Calu3 (cell line): Measurements from ENCODE around the gene SLC39A8. TPM values are rescaled to one million over a fixed set of nuclear protein-coding genes. Genes with fewer than 3 reads are reported as not detected.

Experiments
- BruUV-seq: library from RNA; stranded (reverse); fragments of 400-500 nt; replicated peaks from 2 replicates; lab custom pipeline; 2021; lab: Mats Ljungman, UMichigan
- CTCF ChIA-PET: fragments of 300-600 bp; sonication (Branson Sonifier 250); formaldehyde crosslinking; loops from one replicate; lab custom pipeline; 2022; ENCODE audit warnings: antibody characterized with exemption; lab: Charles Lee
- DNase-seq: peaks from one replicate; pipeline ENCODE4 v3.0.0; 2022
- H3K27ac Mint-ChIP-seq: one replicate; pipeline ENCODE4 v1.8.0; 2022; ENCODE audit warnings: mixed read lengths; ENCODE audit not compliant: unreplicated experiment
- H3K27me3 Mint-ChIP-seq: one replicate; pipeline ENCODE4 v1.8.0; 2022; ENCODE audit warnings: mixed read lengths; ENCODE audit not compliant: unreplicated experiment
- H3K36me3 Mint-ChIP-seq: one replicate; pipeline ENCODE4 v1.8.0; 2022; ENCODE audit warnings: mild to moderate bottlenecking, moderate library complexity, mixed read lengths; ENCODE audit not compliant: insufficient read depth, unreplicated experiment
- H3K4me1 Mint-ChIP-seq: one replicate; pipeline ENCODE4 v1.8.0; 2022; ENCODE audit warnings: mild to moderate bottlenecking, low read depth, mixed read lengths; ENCODE audit not compliant: unreplicated experiment
- H3K4me3 Mint-ChIP-seq: one replicate; pipeline ENCODE4 v1.8.0; 2022; ENCODE audit warnings: mild to moderate bottlenecking, low read depth, moderate library complexity, mixed read lengths; ENCODE audit not compliant: unreplicated experiment
- H3K9me3 Mint-ChIP-seq: one replicate; pipeline ENCODE4 v1.8.0; 2022; ENCODE audit warnings: low read depth, mixed read lengths; ENCODE audit not compliant: unreplicated experiment
- intact Hi-C: fragments of 100-400 bp; cut with micrococcal nuclease; formaldehyde crosslinking; loops from one replicate; pipeline ENCODE4 v1.10.0; 2022; ENCODE audit not compliant: unreplicated experiment
- total RNA-seq: library from RNA; stranded (reverse); gene quantifications from 2 replicates; pipeline ENCODE4 v1.2.3, GENCODE V29; 2022
- TF ChIP-seq, protein P1 (sequence below): fragments of 200-600 bp; IDR thresholded peaks from one replicate; pipeline ENCODE4 v1.8.0; 2022; ENCODE audit warnings: antibody characterized with exemption; ENCODE audit not compliant: unreplicated experiment

Gene SLC39A8
- total RNA-seq, 1 experiment from 2014 or later: 30.8 TPM

DNA sequence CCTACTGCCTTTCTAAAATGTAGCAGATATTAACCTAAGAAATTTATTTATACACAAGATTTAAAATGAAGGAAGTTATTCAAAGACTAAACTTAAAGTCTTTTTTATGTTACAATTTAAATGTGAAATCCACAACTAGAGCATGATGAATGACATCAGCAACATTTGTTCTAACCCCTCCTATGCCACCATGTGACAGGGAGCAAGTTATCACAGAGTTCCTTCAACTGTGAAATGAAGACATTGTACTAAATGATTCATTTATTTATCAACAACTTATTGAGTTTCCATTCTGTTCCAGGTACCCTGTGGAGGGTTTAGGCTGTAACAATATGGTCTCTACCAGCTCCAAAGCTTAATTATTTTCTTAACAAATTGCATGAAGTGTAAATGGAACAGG, 76.9 kb downstream of the SLC39A8 start:
- H3K27ac Mint-ChIP-seq: no peak overlapping the region
- intact Hi-C loops: no loop called here
- no peaks in the 10 kb centered on the region for H3K4me1 Mint-ChIP-seq
- TF ChIP-seq, protein P1, sequence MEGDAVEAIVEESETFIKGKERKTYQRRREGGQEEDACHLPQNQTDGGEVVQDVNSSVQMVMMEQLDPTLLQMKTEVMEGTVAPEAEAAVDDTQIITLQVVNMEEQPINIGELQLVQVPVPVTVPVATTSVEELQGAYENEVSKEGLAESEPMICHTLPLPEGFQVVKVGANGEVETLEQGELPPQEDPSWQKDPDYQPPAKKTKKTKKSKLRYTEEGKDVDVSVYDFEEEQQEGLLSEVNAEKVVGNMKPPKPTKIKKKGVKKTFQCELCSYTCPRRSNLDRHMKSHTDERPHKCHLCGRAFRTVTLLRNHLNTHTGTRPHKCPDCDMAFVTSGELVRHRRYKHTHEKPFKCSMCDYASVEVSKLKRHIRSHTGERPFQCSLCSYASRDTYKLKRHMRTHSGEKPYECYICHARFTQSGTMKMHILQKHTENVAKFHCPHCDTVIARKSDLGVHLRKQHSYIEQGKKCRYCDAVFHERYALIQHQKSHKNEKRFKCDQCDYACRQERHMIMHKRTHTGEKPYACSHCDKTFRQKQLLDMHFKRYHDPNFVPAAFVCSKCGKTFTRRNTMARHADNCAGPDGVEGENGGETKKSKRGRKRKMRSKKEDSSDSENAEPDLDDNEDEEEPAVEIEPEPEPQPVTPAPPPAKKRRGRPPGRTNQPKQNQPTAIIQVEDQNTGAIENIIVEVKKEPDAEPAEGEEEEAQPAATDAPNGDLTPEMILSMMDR: no peak
- no peaks in the 10 kb centered on the region for H3K9me3 Mint-ChIP-seq
- CTCF ChIA-PET: no interaction called here
- no peaks in the 10 kb centered on the region for H3K27me3 Mint-ChIP-seq
- H3K4me3 Mint-ChIP-seq: no peak overlapping the region
- DNase-seq: no peak
- no peaks in the 10 kb centered on the region for H3K36me3 Mint-ChIP-seq
- BruUV-seq: no TSS peak

DNA sequence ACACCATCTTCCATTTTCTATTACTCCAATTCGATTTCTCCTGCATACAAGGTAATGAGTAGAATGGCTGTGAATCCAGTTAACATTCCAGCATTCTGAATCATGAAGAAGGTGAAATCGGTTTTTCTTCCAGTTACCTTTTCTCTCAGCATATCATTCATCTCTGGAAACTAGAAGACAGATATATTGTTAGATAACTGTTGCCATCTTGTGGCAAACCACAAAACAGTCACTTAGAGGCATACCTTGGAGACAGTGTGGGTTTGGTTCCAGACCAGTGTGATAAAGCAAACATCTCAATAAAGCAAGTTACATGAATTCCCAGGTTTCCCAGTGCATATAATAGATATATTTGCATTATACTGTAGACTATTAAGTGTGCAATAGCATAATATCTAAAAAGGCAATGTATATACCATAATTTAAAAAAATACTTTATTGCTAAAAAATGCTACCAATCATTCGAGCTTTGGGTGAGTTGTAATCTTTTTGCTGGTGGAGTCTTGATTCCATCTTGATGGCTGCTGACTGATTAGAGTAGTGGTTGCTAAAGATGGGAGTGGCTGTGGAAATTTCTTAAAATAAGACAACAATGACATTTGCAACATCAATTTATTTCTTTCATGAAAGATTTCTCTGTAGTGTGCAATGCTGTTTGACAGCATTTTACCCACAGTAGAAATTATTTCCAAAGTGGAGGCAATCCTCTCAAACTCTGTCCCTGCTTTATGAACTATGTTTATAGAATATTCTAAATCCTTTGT, 82.1 kb downstream of the SLC39A8 start:
- no peaks in the 10 kb centered on the region for H3K9me3 Mint-ChIP-seq
- no peaks in the 10 kb centered on the region for H3K36me3 Mint-ChIP-seq
- no peaks in the 10 kb centered on the region for H3K4me1 Mint-ChIP-seq
- H3K4me3 Mint-ChIP-seq: no peak overlapping the region
- CTCF ChIA-PET: no interaction called here
- intact Hi-C loops: loop anchor here (5.0 kb wide), 1 partner anchor 531 kb away; no protein-coding TSS in a partner anchor
- no peaks in the 10 kb centered on the region for H3K27me3 Mint-ChIP-seq
- BruUV-seq: no TSS peak
- peak; percentile 6 for DNase-seq
- TF ChIP-seq, protein P1: peak; percentile 13
- H3K27ac Mint-ChIP-seq: peak overlapping the region; percentile 26

DNA sequence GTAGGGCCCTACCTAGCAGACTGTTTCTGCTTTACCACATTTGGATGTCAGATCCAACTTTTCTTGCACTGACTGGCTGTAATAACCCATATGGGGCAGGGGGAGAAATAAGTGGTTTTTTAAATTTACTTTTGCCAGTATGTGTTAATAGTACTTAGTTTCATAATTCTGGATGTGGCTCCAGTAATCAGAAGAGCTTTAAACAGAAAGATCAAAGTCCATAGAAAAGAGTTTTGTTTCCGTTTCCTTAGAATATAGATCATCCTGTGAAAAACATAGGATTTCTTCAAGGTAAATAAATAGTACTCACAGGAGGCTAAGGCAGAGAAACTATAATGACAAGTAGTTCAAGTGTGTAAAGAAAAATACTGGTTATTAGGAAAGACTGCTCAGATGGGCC, 85.6 kb downstream of the SLC39A8 start:
- no TSS peak for BruUV-seq
- TF ChIP-seq, protein P1: no peak
- DNase-seq: no peak
- Mint-ChIP-seq H3K27me3 (no peaks in the 10 kb centered on the region), H3K4me3 (no peak overlapping the region), H3K4me1 (no peaks in the 10 kb centered on the region), H3K36me3 (no peaks in the 10 kb centered on the region), H3K27ac (no peak overlapping the region), H3K9me3 (no peaks in the 10 kb centered on the region)
- intact Hi-C loops: loop anchor here (5.0 to 10.0 kb wide), 2 partner anchors 275 to 527 kb away; no protein-coding TSS in a partner anchor
- CTCF ChIA-PET: no interaction called here

DNA sequence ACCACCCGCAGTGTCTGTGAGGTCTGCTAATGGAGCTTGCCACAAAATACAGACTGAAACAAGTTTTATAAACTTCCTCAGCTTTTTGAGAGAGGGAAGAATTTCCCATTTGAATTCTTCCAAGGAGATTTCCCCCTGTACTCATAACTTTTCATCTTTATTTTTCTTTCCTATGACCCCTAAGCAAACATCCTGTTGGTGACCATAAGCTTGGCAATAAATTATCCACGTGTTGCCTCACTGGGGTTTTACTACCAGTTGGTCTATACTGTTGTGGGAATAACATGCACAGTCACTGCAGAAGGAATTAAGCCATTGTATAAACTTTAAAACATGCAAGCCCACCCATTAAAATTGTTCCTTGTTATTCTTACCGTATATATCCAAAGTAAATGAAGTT, 86.2 kb downstream of the SLC39A8 start:
- Mint-ChIP-seq H3K27me3 (no peaks in the 10 kb centered on the region), H3K4me3 (no peak overlapping the region), H3K9me3 (no peaks in the 10 kb centered on the region), H3K4me1 (peaks cover 2% of the 10 kb centered on the region), H3K27ac (no peak overlapping the region), H3K36me3 (no peaks in the 10 kb centered on the region)
- CTCF ChIA-PET: no interaction called here
- intact Hi-C loops: loop anchor here (10.0 kb wide), 1 partner anchor 274 kb away; no protein-coding TSS in a partner anchor
- no peak for DNase-seq
- no TSS peak for BruUV-seq
- TF ChIP-seq, protein P1: no peak
